Progenitor cell of endocrine pancreas (in vitro differentiated cells): ENCODE measurements around the gene TRIM5. TPM values are rescaled to one million over a fixed set of nuclear protein-coding genes. Genes with fewer than 3 reads are reported as not detected.

Source experiments
- DNase-seq: peaks from one replicate; pipeline ENCODE4 v3.0.0; 2021; ENCODE audit warnings: low spot score; ENCODE audit not compliant: unreplicated experiment
- H3K27ac Mint-ChIP-seq: 2 replicates; pipeline ENCODE4 v1.8.0; 2021; ENCODE audit warnings: mild to moderate bottlenecking, moderate library complexity, mixed read lengths
- H3K27me3 Mint-ChIP-seq: 2 replicates; pipeline ENCODE4 v1.8.0; 2021; ENCODE audit warnings: mixed read lengths
- H3K36me3 Mint-ChIP-seq: 2 replicates; pipeline ENCODE4 v1.8.0; 2022; ENCODE audit warnings: mixed read lengths; ENCODE audit not compliant: insufficient read depth
- H3K4me1 Mint-ChIP-seq: 2 replicates; pipeline ENCODE4 v1.8.0; 2021; ENCODE audit warnings: low read depth, mixed read lengths
- H3K4me3 Mint-ChIP-seq: 2 replicates; pipeline ENCODE4 v1.8.0; 2021; ENCODE audit warnings: low read depth, mild to moderate bottlenecking, moderate library complexity, mixed read lengths
- H3K9me3 Mint-ChIP-seq: 2 replicates; pipeline ENCODE4 v1.8.0; 2021; ENCODE audit warnings: low read depth, mixed read lengths
- CTCF ChIP-seq: fragments of 200-600 bp; sonication (generic); IDR thresholded peaks from one replicate; pipeline ENCODE4 v1.5.0; 2021; ENCODE audit warnings: antibody characterized with exemption, mild to moderate bottlenecking; ENCODE audit not compliant: unreplicated experiment
- total RNA-seq: library from RNA; stranded (reverse); gene quantifications from 2 replicates; pipeline ENCODE4 v1.2.1, GENCODE V29; 2021

The TRIM5 gene
- total RNA-seq, 1 donor from 2014 or later: 40.8 TPM

GRCh38 chr11:5624489-5625279 lies 60.2 kb downstream of the TRIM5 start, which contains the start of gene TRIM34:
TSS of gene TRIM34 (plus strand) at chr11:5625001. CDS start at chr11:5632332, 7,331 bp downstream.
- Mint-ChIP-seq H3K9me3 (peaks cover 5% of the 10 kb centered on the region), H3K27me3 (no peaks in the 10 kb centered on the region), H3K27ac (peak within 1 kb of the TSS; percentile 67), H3K4me1 (peaks cover 32% of the 10 kb centered on the region), H3K4me3 (peak within 1 kb of the TSS; percentile 56), H3K36me3 (no peaks in the 10 kb centered on the region)
- DNase-seq: no peak
- TF ChIP-seq CTCF: no peak

- Mint-ChIP-seq H3K4me3 (no peak overlapping the region), H3K27ac (no peak overlapping the region), H3K4me1 (peaks cover 35% of the 10 kb centered on the region), H3K36me3 (no peaks in the 10 kb centered on the region), H3K9me3 (no peaks in the 10 kb centered on the region), H3K27me3 (no peaks in the 10 kb centered on the region)
- DNase-seq: no peak
- no peak for TF ChIP-seq CTCF
Observed at GRCh38 chr11:5622802-5623201, 62.1 kb downstream of the TRIM5 start.

GRCh38 chr11:5621580-5621979 lies 63.3 kb downstream of the TRIM5 start:
- H3K9me3 Mint-ChIP-seq: no peaks in the 10 kb centered on the region
- H3K36me3 Mint-ChIP-seq: no peaks in the 10 kb centered on the region
- no peak for DNase-seq
- no peak overlapping the region for H3K4me3 Mint-ChIP-seq
- H3K4me1 Mint-ChIP-seq: peaks cover 35% of the 10 kb centered on the region
- no peaks in the 10 kb centered on the region for H3K27me3 Mint-ChIP-seq
- H3K27ac Mint-ChIP-seq: no peak overlapping the region
- no peak for TF ChIP-seq CTCF

GRCh38 chr11:5620651-5621521 lies 64.0 kb downstream of the TRIM5 start:
- H3K27ac Mint-ChIP-seq: peak overlapping the region; percentile 72
- no peaks in the 10 kb centered on the region for H3K27me3 Mint-ChIP-seq
- no peak overlapping the region for H3K4me3 Mint-ChIP-seq
- H3K4me1 Mint-ChIP-seq: peaks cover 33% of the 10 kb centered on the region
- TF ChIP-seq CTCF: no peak
- no peaks in the 10 kb centered on the region for H3K36me3 Mint-ChIP-seq
- H3K9me3 Mint-ChIP-seq: no peaks in the 10 kb centered on the region
- DNase-seq: no peak

- Mint-ChIP-seq H3K9me3 (no peaks in the 10 kb centered on the region), H3K27ac (no peak overlapping the region), H3K4me1 (peaks cover 22% of the 10 kb centered on the region), H3K27me3 (no peaks in the 10 kb centered on the region), H3K4me3 (no peak overlapping the region), H3K36me3 (no peaks in the 10 kb centered on the region)
- no peak for TF ChIP-seq CTCF
- DNase-seq: no peak
Observed at GRCh38 chr11:5618807-5619206, 66.1 kb downstream of the TRIM5 start.
